Osteocyte (in vitro differentiated cells): Measurements from ENCODE around the gene TEX29. TPM values are rescaled to one million over a fixed set of nuclear protein-coding genes. Genes with fewer than 3 reads are reported as not detected.
A peak's percentile ranks its signal among the peaks of the same experiment; 100 is the strongest.

Experiments used
- DNase-seq: peaks from one replicate; pipeline ENCODE4 v3.0.0; 2021; ENCODE audit warnings: mixed read lengths; ENCODE audit not compliant: unreplicated experiment; ENCODE audit errors: extremely low spot score
- H3K27ac Mint-ChIP-seq: one replicate; pipeline ENCODE4 v1.8.0; 2021; ENCODE audit warnings: mild to moderate bottlenecking, mixed read lengths; ENCODE audit not compliant: unreplicated experiment
- H3K27me3 Mint-ChIP-seq: one replicate; pipeline ENCODE4 v1.8.0; 2021; ENCODE audit warnings: mixed read lengths; ENCODE audit not compliant: unreplicated experiment
- H3K36me3 Mint-ChIP-seq: one replicate; pipeline ENCODE4 v1.8.0; 2021; ENCODE audit warnings: mixed read lengths; ENCODE audit not compliant: unreplicated experiment
- H3K4me1 Mint-ChIP-seq: one replicate; pipeline ENCODE4 v1.8.0; 2021; ENCODE audit warnings: mixed read lengths; ENCODE audit not compliant: unreplicated experiment
- H3K4me3 Mint-ChIP-seq: one replicate; pipeline ENCODE4 v1.8.0; 2021; ENCODE audit warnings: mild to moderate bottlenecking, moderate library complexity, mixed read lengths; ENCODE audit not compliant: unreplicated experiment
- H3K9me3 Mint-ChIP-seq: one replicate; pipeline ENCODE4 v1.8.0; 2021; ENCODE audit warnings: mixed read lengths; ENCODE audit not compliant: unreplicated experiment
- CTCF ChIP-seq: fragments of 200-600 bp; sonication (generic); IDR thresholded peaks from 2 replicates; pipeline ENCODE4 v1.5.0; 2021; ENCODE audit warnings: antibody characterized with exemption, mild to moderate bottlenecking, moderate library complexity
- total RNA-seq: library from RNA; stranded (reverse); gene quantifications from 2 replicates; pipeline ENCODE4 v1.2.1, GENCODE V29; 2021

The TEX29 gene
- total RNA-seq, 1 donor from 2014 or later, result 1.9 TPM

- Mint-ChIP-seq H3K36me3 (no peaks in the 10 kb centered on the region), H3K4me1 (no peaks in the 10 kb centered on the region), H3K27me3 (peaks cover 39% of the 10 kb centered on the region), H3K9me3 (no peaks in the 10 kb centered on the region), H3K27ac (no peak overlapping the region), H3K4me3 (no peak overlapping the region)
- DNase-seq, result no peak
- TF ChIP-seq CTCF, result no peak
Measured at GRCh38 chr13:111373486-111373885, 53.0 kb downstream of the TEX29 start.

GRCh38 chr13:111380431-111380830, 60.0 kb downstream of the TEX29 start:
- H3K27me3 Mint-ChIP-seq, result peaks cover 43% of the 10 kb centered on the region
- peak; percentile 69 for DNase-seq
- H3K4me1 Mint-ChIP-seq, result no peaks in the 10 kb centered on the region
- H3K9me3 Mint-ChIP-seq, result peaks cover 3% of the 10 kb centered on the region
- no peaks in the 10 kb centered on the region for H3K36me3 Mint-ChIP-seq
- H3K27ac Mint-ChIP-seq, result no peak overlapping the region
- no peak overlapping the region for H3K4me3 Mint-ChIP-seq
- TF ChIP-seq CTCF, result no peak

- no peaks in the 10 kb centered on the region for H3K4me1 Mint-ChIP-seq
- no peak for TF ChIP-seq CTCF
- peaks cover 3% of the 10 kb centered on the region for H3K9me3 Mint-ChIP-seq
- peak; percentile 60 for DNase-seq
- peaks cover 32% of the 10 kb centered on the region for H3K27me3 Mint-ChIP-seq
- no peak overlapping the region for H3K27ac Mint-ChIP-seq
- no peak overlapping the region for H3K4me3 Mint-ChIP-seq
- H3K36me3 Mint-ChIP-seq, result no peaks in the 10 kb centered on the region
Measured at GRCh38 chr13:111382411-111382810, 62.0 kb downstream of the TEX29 start.

GRCh38 chr13:111382877-111383276, 62.4 kb downstream of the TEX29 start:
- no peak overlapping the region for H3K4me3 Mint-ChIP-seq
- no peak for TF ChIP-seq CTCF
- peaks cover 31% of the 10 kb centered on the region for H3K27me3 Mint-ChIP-seq
- DNase-seq, result peak; percentile 59
- no peaks in the 10 kb centered on the region for H3K4me1 Mint-ChIP-seq
- H3K9me3 Mint-ChIP-seq, result peaks cover 3% of the 10 kb centered on the region
- no peaks in the 10 kb centered on the region for H3K36me3 Mint-ChIP-seq
- H3K27ac Mint-ChIP-seq, result no peak overlapping the region

- TF ChIP-seq CTCF, result no peak
- no peak overlapping the region for H3K4me3 Mint-ChIP-seq
- peak; percentile 62 for DNase-seq
- H3K36me3 Mint-ChIP-seq, result no peaks in the 10 kb centered on the region
- no peak overlapping the region for H3K27ac Mint-ChIP-seq
- peaks cover 27% of the 10 kb centered on the region for H3K27me3 Mint-ChIP-seq
- H3K9me3 Mint-ChIP-seq, result peaks cover 3% of the 10 kb centered on the region
- no peaks in the 10 kb centered on the region for H3K4me1 Mint-ChIP-seq
Measured at GRCh38 chr13:111383591-111384440, 63.4 kb downstream of the TEX29 start.
